ENCODE data around the gene ALS2CL.

DNA sequence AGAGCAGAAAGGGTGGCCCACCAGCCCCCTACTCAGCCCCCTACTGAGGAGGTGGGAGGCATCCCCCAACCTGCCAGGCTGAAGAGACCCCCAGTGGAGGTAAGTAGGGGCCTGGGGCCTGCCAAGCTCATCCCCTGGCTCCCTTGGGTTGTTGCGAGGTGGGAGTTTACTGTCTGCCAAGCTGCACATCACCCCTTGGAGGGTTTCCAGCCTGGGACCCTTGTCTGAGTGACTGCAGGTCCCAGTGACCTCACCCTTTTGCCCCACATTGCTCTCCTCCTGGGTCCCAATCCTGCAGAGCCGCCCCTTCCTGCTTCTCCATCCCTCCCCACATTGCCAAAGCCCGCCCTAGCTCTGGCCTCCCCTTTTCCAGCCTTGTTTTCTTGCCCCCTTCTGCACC, 1.0 kb upstream of the ALS2CL start:
- TF ChIP-seq YY1 (IDR thresholded peaks at IDR 0.05; ENCODE audit: insufficient read depth, insufficient read length): no peak
- no peak for TF ChIP-seq ZNF274 (IDR thresholded peaks at IDR 0.05; ENCODE audit: low read depth, low read length)
